Measurements from ENCODE around the gene SKI.

The SKI gene

DNA sequence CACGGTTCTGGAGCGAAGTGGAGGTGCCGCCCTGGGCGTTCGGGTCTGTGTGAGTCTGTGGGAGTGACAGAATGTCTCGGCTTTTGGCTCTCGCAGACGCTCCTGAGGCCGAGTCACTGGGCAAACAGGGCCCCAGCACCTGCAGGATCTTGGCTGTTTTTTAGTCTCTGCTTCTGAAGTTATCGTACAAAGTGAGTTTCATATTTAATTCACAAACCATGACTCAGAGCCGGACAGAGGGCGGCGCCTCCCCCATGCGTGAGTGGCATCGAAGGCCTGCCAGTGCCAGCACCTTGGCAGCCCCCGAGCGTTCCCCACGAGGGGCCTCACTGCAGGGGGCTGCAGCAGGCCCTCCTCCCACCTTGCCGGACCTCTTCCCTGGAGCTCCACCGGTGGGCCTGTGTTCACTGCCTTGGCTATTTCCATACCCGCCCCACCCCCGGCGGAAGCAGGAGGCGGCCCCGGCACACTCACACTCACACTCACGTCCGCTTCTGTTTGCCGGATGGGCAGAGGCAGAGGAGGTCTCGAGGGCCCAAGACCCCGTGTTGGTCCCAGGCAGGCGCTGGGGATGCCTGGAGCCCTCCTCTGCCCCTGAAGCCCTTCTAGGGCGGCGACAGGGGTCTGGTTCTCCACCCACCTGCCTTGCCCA lies 106.9 kb downstream of the SKI start:
- TF ChIP-seq FOXK2 (IDR thresholded peaks at IDR 0.05) (no peak), FOXA1 (IDR thresholded peaks at IDR 0.05) (no peak), ELF4 (IDR thresholded peaks at IDR 0.05) (no peak), NFRKB (IDR thresholded peaks at IDR 0.05) (no peak), SUZ12 (IDR thresholded peaks at IDR 0.05) (no peak), FOXM1 (IDR thresholded peaks at IDR 0.05; ENCODE audit: borderline replicate concordance) (no peak), CTBP1 (IDR thresholded peaks at IDR 0.05; ENCODE audit: borderline replicate concordance) (no peak), ZNF384 (IDR thresholded peaks at IDR 0.05) (no peak), LEF1 (IDR thresholded peaks at IDR 0.05; ENCODE audit: borderline replicate concordance) (no peak), SP1 (IDR thresholded peaks at IDR 0.05) (no peak), L3MBTL2 (conservative IDR thresholded peaks at IDR 0.05) (no peak)
- ChIA-PET POLR2A (no interaction called here), CTCF (no interaction called here)
- no peak for DNase-seq (ENCODE audit: extremely low spot score)

DNA sequence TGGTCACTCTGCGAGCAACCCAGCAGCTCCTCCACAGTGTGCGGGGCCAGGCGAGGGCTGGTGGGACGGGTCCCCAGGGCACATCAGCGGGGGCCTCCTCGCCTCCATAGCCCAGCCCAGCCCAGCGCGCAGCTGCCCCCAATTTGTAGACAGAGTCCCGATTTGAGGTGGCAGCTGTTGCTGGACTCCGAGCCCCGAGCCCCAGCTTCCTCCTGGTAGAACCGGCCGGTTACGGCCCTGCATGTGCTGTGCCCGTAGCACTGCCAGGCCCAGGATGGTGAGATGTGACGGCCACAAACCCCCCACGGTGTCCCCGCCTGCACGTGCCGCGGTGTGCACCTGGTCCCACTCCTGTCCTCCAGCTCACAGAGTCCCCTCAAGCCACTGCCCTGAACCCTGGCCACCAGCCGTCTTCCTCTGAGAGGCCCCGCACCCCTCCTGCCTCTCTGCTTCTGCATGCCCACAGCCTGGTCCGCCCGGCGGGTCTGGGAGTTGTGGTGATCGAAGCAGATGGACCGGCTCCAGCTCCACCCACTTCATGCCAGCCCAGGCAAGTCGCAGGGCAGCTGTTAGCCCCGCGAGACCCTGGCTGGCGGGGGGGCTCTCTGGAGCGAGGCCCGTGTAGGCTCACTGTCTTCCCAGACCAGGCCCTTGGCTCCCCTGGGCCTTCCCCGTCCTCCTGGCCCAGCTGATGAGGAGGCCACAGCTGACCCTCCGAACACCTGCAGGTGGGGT lies 107.8 kb downstream of the SKI start:
- POLR2A ChIA-PET: no interaction called here
- no peak for TF ChIP-seq L3MBTL2 (conservative IDR thresholded peaks at IDR 0.05)
- TF ChIP-seq FOXM1 (IDR thresholded peaks at IDR 0.05; ENCODE audit: borderline replicate concordance): no peak
- no peak for TF ChIP-seq ELF4 (IDR thresholded peaks at IDR 0.05)
- no peak for TF ChIP-seq LEF1 (IDR thresholded peaks at IDR 0.05; ENCODE audit: borderline replicate concordance)
- TF ChIP-seq ZNF384 (IDR thresholded peaks at IDR 0.05): no peak
- TF ChIP-seq ARNT (IDR thresholded peaks at IDR 0.05): no peak
- no peak for TF ChIP-seq BHLHE40 (IDR thresholded peaks at IDR 0.05; ENCODE audit: borderline replicate concordance)
- TF ChIP-seq TARDBP (IDR thresholded peaks at IDR 0.05): no peak
- no peak for TF ChIP-seq FOXK2 (IDR thresholded peaks at IDR 0.05)
- no peak for TF ChIP-seq FOXA1 (IDR thresholded peaks at IDR 0.05)
- TF ChIP-seq CTBP1 (IDR thresholded peaks at IDR 0.05; ENCODE audit: borderline replicate concordance): no peak
- TF ChIP-seq, protein P1, sequence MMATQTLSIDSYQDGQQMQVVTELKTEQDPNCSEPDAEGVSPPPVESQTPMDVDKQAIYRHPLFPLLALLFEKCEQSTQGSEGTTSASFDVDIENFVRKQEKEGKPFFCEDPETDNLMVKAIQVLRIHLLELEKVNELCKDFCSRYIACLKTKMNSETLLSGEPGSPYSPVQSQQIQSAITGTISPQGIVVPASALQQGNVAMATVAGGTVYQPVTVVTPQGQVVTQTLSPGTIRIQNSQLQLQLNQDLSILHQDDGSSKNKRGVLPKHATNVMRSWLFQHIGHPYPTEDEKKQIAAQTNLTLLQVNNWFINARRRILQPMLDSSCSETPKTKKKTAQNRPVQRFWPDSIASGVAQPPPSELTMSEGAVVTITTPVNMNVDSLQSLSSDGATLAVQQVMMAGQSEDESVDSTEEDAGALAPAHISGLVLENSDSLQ (IDR thresholded peaks at IDR 0.05): no peak
- no peak for TF ChIP-seq SP1 (IDR thresholded peaks at IDR 0.05)
- TF ChIP-seq SUZ12 (IDR thresholded peaks at IDR 0.05): no peak
- no peak for TF ChIP-seq NFRKB (IDR thresholded peaks at IDR 0.05)
- TF ChIP-seq HDGF (IDR thresholded peaks at IDR 0.05; ENCODE audit: borderline replicate concordance): no peak

DNA sequence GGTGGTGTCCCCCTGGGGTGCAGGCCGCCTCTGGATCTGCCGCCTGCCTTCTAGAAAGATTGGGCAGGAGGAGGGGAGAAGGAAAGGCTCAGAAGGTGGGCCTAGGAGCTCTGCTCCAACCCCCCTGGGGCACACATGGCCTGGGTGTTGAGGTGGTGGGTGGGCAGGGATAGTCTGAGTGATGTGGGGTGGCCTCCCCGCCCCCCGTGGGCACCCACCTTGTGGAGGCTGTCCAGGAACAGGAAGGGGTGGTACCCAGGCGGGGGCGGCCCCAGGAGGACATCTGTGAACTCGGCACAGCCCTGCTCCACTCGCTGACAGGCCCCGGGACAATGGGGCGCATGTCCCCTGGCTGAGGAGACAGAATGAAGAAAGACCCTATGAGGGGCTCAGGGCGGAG lies 108.4 kb downstream of the SKI start:
- no peak for TF ChIP-seq FOXM1 (IDR thresholded peaks at IDR 0.05; ENCODE audit: borderline replicate concordance)
- no peak for TF ChIP-seq L3MBTL2 (conservative IDR thresholded peaks at IDR 0.05)
- no peak for TF ChIP-seq ARNT (IDR thresholded peaks at IDR 0.05)
- no peak for TF ChIP-seq ZNF384 (IDR thresholded peaks at IDR 0.05)
- TF ChIP-seq ELF4 (IDR thresholded peaks at IDR 0.05): no peak
- no peak for TF ChIP-seq SP1 (IDR thresholded peaks at IDR 0.05)
- CTCF ChIA-PET: no interaction called here
- POLR2A ChIA-PET: no interaction called here
- no peak for DNase-seq (ENCODE audit: extremely low spot score)

More for the DNA sequence above, 107.8 kb downstream of the SKI start:
- CTCF ChIA-PET: no interaction called here
- DNase-seq (ENCODE audit: extremely low spot score): no peak

DNA sequence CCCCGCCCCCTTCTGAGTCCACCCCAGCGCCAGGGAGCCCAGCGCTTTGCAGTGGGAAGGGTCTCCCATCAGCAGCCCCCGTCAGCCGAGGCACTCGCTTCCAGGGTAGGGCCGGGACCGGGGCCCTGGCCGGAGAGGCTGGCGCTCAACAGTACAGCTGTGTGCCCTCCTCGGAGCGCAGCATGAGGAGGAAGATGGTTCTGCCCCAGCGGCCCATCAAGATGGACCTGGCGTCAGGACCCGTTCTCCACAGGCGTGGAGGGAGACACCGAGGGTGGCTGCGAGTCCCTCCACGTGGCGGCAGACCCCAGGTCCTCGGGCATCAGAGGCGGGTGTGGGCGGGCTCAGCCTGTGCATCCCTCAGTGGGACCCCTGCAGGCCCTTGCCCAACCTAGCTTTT lies 109.0 kb downstream of the SKI start:
- no peak for TF ChIP-seq BHLHE40 (IDR thresholded peaks at IDR 0.05; ENCODE audit: borderline replicate concordance)
- TF ChIP-seq TARDBP (IDR thresholded peaks at IDR 0.05): no peak
- no peak for TF ChIP-seq FOXM1 (IDR thresholded peaks at IDR 0.05; ENCODE audit: borderline replicate concordance)
- no peak for TF ChIP-seq SP1 (IDR thresholded peaks at IDR 0.05)
- TF ChIP-seq ARNT (IDR thresholded peaks at IDR 0.05): no peak
- POLR2A ChIA-PET: interaction anchor here (1.5 kb wide), 1 partner anchor 109 kb away, joined by 4 read pairs; no protein-coding TSS in a partner anchor
- no peak for DNase-seq (ENCODE audit: extremely low spot score)
- CTCF ChIA-PET: no interaction called here

DNA sequence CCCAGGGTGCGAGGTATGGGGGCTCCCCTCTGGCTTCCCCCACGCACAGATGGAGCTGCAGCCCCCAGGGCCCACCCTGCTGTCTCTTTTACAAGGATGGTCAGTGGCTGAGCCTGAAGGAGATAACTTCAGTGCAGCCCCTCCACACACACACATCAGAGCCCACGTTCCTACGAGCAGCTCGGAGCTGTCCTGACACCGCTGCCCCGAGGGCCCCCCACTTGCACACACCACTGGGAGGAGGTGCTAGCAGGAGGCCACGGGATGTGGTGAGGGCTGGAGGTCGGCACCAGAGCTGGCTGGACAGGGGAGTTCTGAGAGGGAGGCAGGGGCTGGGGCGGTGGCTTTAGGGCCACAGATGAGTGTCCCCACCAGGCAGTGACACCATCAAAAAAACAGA lies 109.4 kb downstream of the SKI start:
- ChIA-PET CTCF (no interaction called here), POLR2A (interaction anchor here (1.5 kb wide), 1 partner anchor 110 kb away, joined by 4 read pairs; no protein-coding TSS in a partner anchor)
- TF ChIP-seq, protein P1 (IDR thresholded peaks at IDR 0.05): no peak
- no peak for TF ChIP-seq HDGF (IDR thresholded peaks at IDR 0.05; ENCODE audit: borderline replicate concordance)
- no peak for TF ChIP-seq ZNF384 (IDR thresholded peaks at IDR 0.05)
- no peak for TF ChIP-seq FOXM1 (IDR thresholded peaks at IDR 0.05; ENCODE audit: borderline replicate concordance)
- TF ChIP-seq ELF4 (IDR thresholded peaks at IDR 0.05): no peak
- TF ChIP-seq L3MBTL2 (conservative IDR thresholded peaks at IDR 0.05): no peak
- no peak for DNase-seq (ENCODE audit: extremely low spot score)

DNA sequence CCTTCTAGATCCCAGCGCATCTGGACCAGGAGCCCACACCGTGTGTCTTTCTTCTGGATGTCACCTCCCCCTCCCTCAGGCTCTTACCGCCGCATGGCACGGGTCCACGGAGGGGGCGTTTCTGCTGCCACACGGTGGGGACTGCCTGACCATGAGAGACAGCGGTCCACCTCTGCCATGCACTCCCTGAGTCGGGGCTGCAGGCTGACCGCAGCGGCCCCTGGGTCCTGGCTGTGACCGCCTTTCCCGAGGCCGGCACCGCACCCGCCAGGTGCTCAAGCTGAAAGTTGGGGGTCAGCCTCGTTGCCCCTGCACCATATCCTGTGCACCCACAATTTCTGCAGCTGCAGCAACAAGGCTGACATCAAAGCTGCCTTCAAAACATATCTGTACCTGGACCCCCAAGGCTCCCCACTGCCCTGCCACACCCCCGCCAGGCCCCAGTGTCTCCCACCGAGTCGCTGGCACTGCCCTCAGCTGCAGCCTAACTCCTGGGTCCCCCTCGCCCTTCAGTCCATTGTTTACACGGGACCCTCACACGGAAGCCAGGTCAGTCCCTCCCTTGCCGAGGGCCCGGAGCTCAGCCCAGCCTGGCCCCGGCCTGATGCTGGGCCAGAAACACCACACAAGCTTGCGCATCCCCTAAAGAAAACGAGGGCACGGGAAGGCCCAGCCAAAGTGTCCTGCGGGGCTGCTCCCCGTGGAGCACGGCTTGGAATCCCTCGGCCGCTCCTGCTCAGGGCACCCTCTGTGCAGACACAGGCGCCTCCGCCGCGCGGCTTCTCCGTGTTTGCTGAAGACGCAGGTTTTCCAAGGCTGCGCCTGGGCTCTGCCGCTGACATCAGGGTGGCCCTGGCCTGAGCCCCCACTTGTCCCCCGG lies 111.3 kb downstream of the SKI start:
- TF ChIP-seq FOXA1 (IDR thresholded peaks at IDR 0.05): no peak
- TF ChIP-seq, protein P1 (IDR thresholded peaks at IDR 0.05): no peak
- no peak for TF ChIP-seq ARNT (IDR thresholded peaks at IDR 0.05)
- no peak for TF ChIP-seq ZNF384 (IDR thresholded peaks at IDR 0.05)
- TF ChIP-seq SUZ12 (IDR thresholded peaks at IDR 0.05): no peak
- TF ChIP-seq CTBP1 (IDR thresholded peaks at IDR 0.05; ENCODE audit: borderline replicate concordance): no peak
- no peak for TF ChIP-seq L3MBTL2 (conservative IDR thresholded peaks at IDR 0.05)
- no peak for TF ChIP-seq TARDBP (IDR thresholded peaks at IDR 0.05)
- no peak for TF ChIP-seq LEF1 (IDR thresholded peaks at IDR 0.05; ENCODE audit: borderline replicate concordance)
- TF ChIP-seq HDGF (IDR thresholded peaks at IDR 0.05; ENCODE audit: borderline replicate concordance): no peak
- TF ChIP-seq NFRKB (IDR thresholded peaks at IDR 0.05): no peak
- ChIA-PET POLR2A (no interaction called here), CTCF (no interaction called here)
- DNase-seq (ENCODE audit: extremely low spot score): no peak
